Liver (tissue), 9 donors: ENCODE measurements around the gene SEMA4D. TPM values are rescaled to one million over a fixed set of nuclear protein-coding genes. Genes with fewer than 3 reads are reported as not detected.

ENCODE experiments used
- DNase-seq: peaks from one replicate; pipeline ENCODE4 v3.0.0-alpha.2; 2017; ENCODE audit warnings: low spot score
- H3K27ac ChIP-seq, 2 donors: one replicate each; pipeline ENCODE4 v1.7.0; 2013; ENCODE audit warnings: inconsistent platforms in 2 of 2, low read length in 2 of 2, control low read depth in 1 of 2, low read depth in 1 of 2, mild to moderate bottlenecking in 1 of 2
- H3K27me3 ChIP-seq, 4 donors: one replicate each; pipeline versions ENCODE4 v1.6.1 to v1.7.0; 2013; ENCODE audit warnings: low read length in 3 of 4, inconsistent platforms in 1 of 4, mild to moderate bottlenecking in 1 of 4, moderate library complexity in 1 of 4; ENCODE audit not compliant: control insufficient read depth in 4 of 4, insufficient read depth in 4 of 4
- H3K36me3 ChIP-seq, 4 donors: one replicate each; pipeline versions ENCODE4 v1.6.1 to v1.7.0; 2013; ENCODE audit warnings: low read length in 3 of 4, mild to moderate bottlenecking in 3 of 4, low read depth in 1 of 4, moderate library complexity in 1 of 4; ENCODE audit not compliant: control insufficient read depth in 4 of 4, insufficient read depth in 3 of 4
- H3K4me1 ChIP-seq, 4 donors: one replicate each; pipeline versions ENCODE4 v1.6.1 to v1.7.0; 2013; ENCODE audit warnings: low read length in 3 of 4, mild to moderate bottlenecking in 3 of 4, moderate library complexity in 1 of 4; ENCODE audit not compliant: control insufficient read depth in 4 of 4, insufficient read depth in 4 of 4
- H3K4me3 ChIP-seq, 3 donors: one replicate each; pipeline versions ENCODE4 v1.6.1 to v1.7.0; 2013; ENCODE audit warnings: low read length in 3 of 3, control low read depth in 1 of 3, low read depth in 1 of 3, mild to moderate bottlenecking in 1 of 3
- H3K9ac ChIP-seq, 2 donors: one replicate each; pipeline ENCODE4 v1.7.0; 2013; ENCODE audit warnings: low read length in 2 of 2, mild to moderate bottlenecking in 2 of 2, moderate library complexity in 2 of 2, control low read depth in 1 of 2, low read depth in 1 of 2
- H3K9me3 ChIP-seq, 4 donors: one replicate each; pipeline versions ENCODE4 v1.6.1 to v1.7.0; 2013; ENCODE audit warnings: low read length in 3 of 4; ENCODE audit not compliant: control insufficient read depth in 4 of 4
- ATF3 ChIP-seq: IDR thresholded peaks from 2 replicates; pipeline ENCODE4 v1.6.1; 2016; ENCODE audit warnings: antibody characterized with exemption
- EGR1 ChIP-seq, 2 donors: IDR thresholded peaks; 2 replicates each; pipeline ENCODE4 v1.6.1; 2016 to 2018; ENCODE audit warnings: antibody characterized with exemption in 2 of 2, low read depth in 2 of 2
- FOXA1 ChIP-seq: IDR thresholded peaks from 2 replicates; pipeline ENCODE4 v1.6.1; 2016; ENCODE audit warnings: antibody characterized with exemption
- FOXA2 ChIP-seq: IDR thresholded peaks from 2 replicates; pipeline ENCODE4 v1.6.1; 2016; ENCODE audit warnings: antibody characterized with exemption
- GABPA ChIP-seq, 2 donors: IDR thresholded peaks in 1 of 2; conservative IDR thresholded peaks in 1 of 2; 2 replicates each; pipeline ENCODE4 v1.6.1; 2016; ENCODE audit warnings: antibody characterized with exemption in 2 of 2, mild to moderate bottlenecking in 1 of 2, moderate library complexity in 1 of 2
- HNF4A ChIP-seq, 2 donors: conservative IDR thresholded peaks; 2 replicates each; pipeline ENCODE4 v1.6.1; 2016; ENCODE audit warnings: antibody characterized with exemption in 2 of 2, mild to moderate bottlenecking in 2 of 2
- HNF4G ChIP-seq: IDR thresholded peaks from 2 replicates; pipeline ENCODE4 v1.6.1; 2016; ENCODE audit warnings: antibody characterized with exemption
- JUND ChIP-seq, 2 donors: IDR thresholded peaks; 2 replicates each; pipeline ENCODE4 v1.6.1; 2016; ENCODE audit warnings: antibody characterized with exemption in 2 of 2
- NR2F2 ChIP-seq: IDR thresholded peaks from 2 replicates; pipeline ENCODE4 v1.6.1; 2016; ENCODE audit warnings: antibody characterized with exemption
- RAD21 ChIP-seq, 2 donors: IDR thresholded peaks; 2 replicates each; pipeline ENCODE4 v1.6.1; 2016; ENCODE audit warnings: antibody characterized with exemption in 2 of 2, mild to moderate bottlenecking in 2 of 2
- REST ChIP-seq: IDR thresholded peaks from 2 replicates; pipeline ENCODE4 v1.6.1; 2016; ENCODE audit warnings: antibody characterized with exemption, mild to moderate bottlenecking
- RXRA ChIP-seq, 2 donors: IDR thresholded peaks; 2 replicates each; pipeline ENCODE4 v1.6.1; 2017 to 2018; ENCODE audit warnings: antibody characterized with exemption in 2 of 2, mild to moderate bottlenecking in 1 of 2
- SP1 ChIP-seq: IDR thresholded peaks from 2 replicates; pipeline ENCODE4 v1.6.1; 2018; ENCODE audit warnings: antibody characterized with exemption, mild to moderate bottlenecking
- TAF1 ChIP-seq: conservative IDR thresholded peaks from 2 replicates; pipeline ENCODE4 v1.6.1; 2016; ENCODE audit warnings: antibody characterized with exemption, mild to moderate bottlenecking
- YY1 ChIP-seq: IDR thresholded peaks from 2 replicates; pipeline ENCODE4 v1.6.1; 2016; ENCODE audit warnings: antibody characterized with exemption, mild to moderate bottlenecking
- ZBTB33 ChIP-seq: IDR thresholded peaks from 2 replicates; pipeline ENCODE4 v1.6.1; 2016; ENCODE audit warnings: antibody characterized with exemption
- WGBS: extraction: QIAGEN DNeasy Blood & Tissue Kit; methylation state at CpG from one replicate; pipeline ENCODE4 v1.1.7; 2013; 5-methylcytosine and 5-hydroxymethylcytosine counted together
- polyA plus RNA-seq, 2 donors: library from polyadenylated mRNA; stranded (reverse) in 1 of 2; unstranded in 1 of 2; fragments of 200-250 nt in 1 of 2; fragments of >200 nt in 1 of 2; fragmentation: Nextera tagmentation in 1 of 2; extraction: Ambion mirVana in 1 of 2; gene quantifications; one replicate each; pipeline versions ENCODE4 v1.2.1 to v1.2.3, GENCODE V29; 2013 to 2015
- total RNA-seq, 2 donors: library from RNA; depleted of rRNA; stranded (reverse); fragments of >200 nt; gene quantifications; one replicate each; pipeline ENCODE4 v1.2.3, GENCODE V29; 2014
- TF ChIP-seq, protein P1 (sequence below): IDR thresholded peaks from 2 replicates; pipeline ENCODE4 v1.6.1; 2016; ENCODE audit warnings: antibody characterized with exemption
- TF ChIP-seq, protein P2 (sequence below): fragments of 150-350 bp; IDR thresholded peaks from 2 replicates; pipeline ENCODE4 v1.5.1; 2017; ENCODE audit warnings: improper control_type of control experiment, low read depth, low read length; ENCODE audit not compliant: missing input control
- donor health status: healthy.
- donor health status: healthy.
- donor health status: healthy.
- donor health status: healthy.
- donor health status: healthy.

The SEMA4D gene
- total and polyA plus RNA-seq, 4 donors: 1.4 to 12.0 (median 4.1) TPM

GRCh38 chr9:89457376-89457855, 40.5 kb downstream of the SEMA4D start:
- Histone ChIP-seq H3K9me3 (no peaks in the 10 kb centered on the region), H3K27me3 (no peaks in the 10 kb centered on the region), H3K9ac (no peak overlapping the region), H3K27ac (no peak overlapping the region), H3K4me3 (no peak overlapping the region), H3K36me3 (no peaks in the 10 kb centered on the region), H3K4me1 (no peaks in the 10 kb centered on the region)
- TF ChIP-seq HNF4G (no peak), GABPA (IDR thresholded peaks at IDR 0.05 in 1 of 2, conservative IDR thresholded peaks at IDR 0.05 in 1 of 2) (no peak), JUND (IDR thresholded peaks at IDR 0.05) (no peak), EGR1 (IDR thresholded peaks at IDR 0.05; ENCODE audit: low read depth in 2 of 2) (no peak), FOXA1 (no peak), ZBTB33 (no peak), YY1 (no peak), HNF4A (conservative IDR thresholded peaks at IDR 0.05) (no peak)
- TF ChIP-seq, protein P1, sequence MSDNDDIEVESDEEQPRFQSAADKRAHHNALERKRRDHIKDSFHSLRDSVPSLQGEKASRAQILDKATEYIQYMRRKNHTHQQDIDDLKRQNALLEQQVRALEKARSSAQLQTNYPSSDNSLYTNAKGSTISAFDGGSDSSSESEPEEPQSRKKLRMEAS: no peak
- TF ChIP-seq, protein P2, sequence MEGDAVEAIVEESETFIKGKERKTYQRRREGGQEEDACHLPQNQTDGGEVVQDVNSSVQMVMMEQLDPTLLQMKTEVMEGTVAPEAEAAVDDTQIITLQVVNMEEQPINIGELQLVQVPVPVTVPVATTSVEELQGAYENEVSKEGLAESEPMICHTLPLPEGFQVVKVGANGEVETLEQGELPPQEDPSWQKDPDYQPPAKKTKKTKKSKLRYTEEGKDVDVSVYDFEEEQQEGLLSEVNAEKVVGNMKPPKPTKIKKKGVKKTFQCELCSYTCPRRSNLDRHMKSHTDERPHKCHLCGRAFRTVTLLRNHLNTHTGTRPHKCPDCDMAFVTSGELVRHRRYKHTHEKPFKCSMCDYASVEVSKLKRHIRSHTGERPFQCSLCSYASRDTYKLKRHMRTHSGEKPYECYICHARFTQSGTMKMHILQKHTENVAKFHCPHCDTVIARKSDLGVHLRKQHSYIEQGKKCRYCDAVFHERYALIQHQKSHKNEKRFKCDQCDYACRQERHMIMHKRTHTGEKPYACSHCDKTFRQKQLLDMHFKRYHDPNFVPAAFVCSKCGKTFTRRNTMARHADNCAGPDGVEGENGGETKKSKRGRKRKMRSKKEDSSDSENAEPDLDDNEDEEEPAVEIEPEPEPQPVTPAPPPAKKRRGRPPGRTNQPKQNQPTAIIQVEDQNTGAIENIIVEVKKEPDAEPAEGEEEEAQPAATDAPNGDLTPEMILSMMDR: no peak
- WGBS: 95% methylated on average over 9 of the region's 9 CpGs
- DNase-seq: no peak

GRCh38 chr9:89455356-89455824, 42.5 kb downstream of the SEMA4D start:
- H3K27me3 ChIP-seq: no peaks in the 10 kb centered on the region
- no peak overlapping the region for H3K4me3 ChIP-seq
- H3K4me1 ChIP-seq: no peaks in the 10 kb centered on the region
- no peak for DNase-seq
- no peak overlapping the region for H3K27ac ChIP-seq
- no peaks in the 10 kb centered on the region for H3K36me3 ChIP-seq
- TF ChIP-seq RXRA (IDR thresholded peaks at IDR 0.05) (no peak), FOXA2 (no peak), ATF3 (no peak), TAF1 (no peak), YY1 (no peak), FOXA1 (no peak), HNF4A (conservative IDR thresholded peaks at IDR 0.05) (no peak), SP1 (no peak), JUND (IDR thresholded peaks at IDR 0.05) (no peak), HNF4G (no peak), ZBTB33 (no peak), NR2F2 (no peak), REST (no peak), RAD21 (IDR thresholded peaks at IDR 0.05) (no peak)
- TF ChIP-seq, protein P2: no peak
- TF ChIP-seq, protein P1: no peak
- no peaks in the 10 kb centered on the region for H3K9me3 ChIP-seq
- 86% methylated on average over 9 of the region's 9 CpGs for WGBS
- no peak overlapping the region for H3K9ac ChIP-seq
